ENCODE data around the gene TEKT5. TPM values are rescaled to one million over a fixed set of nuclear protein-coding genes. Genes with fewer than 3 reads are reported as not detected.

TEKT5 gene
- total RNA-seq, 1 experiment from 2014 or later: not detected

- BruUV-seq (replicated peaks): no TSS peak
- H3K4me3 ChIP-seq (ENCODE audit: low read depth in 2 of 2, low read length in 2 of 2): no peak overlapping the region
- intact Hi-C loops (cut with micrococcal nuclease; ENCODE audit: unreplicated experiment): loop anchor here (5.0 to 10.0 kb wide), 2 partner anchors 182 to 425 kb away; no protein-coding TSS in a partner anchor
- DNase-seq (ENCODE audit: low read depth, low spot score) (no peak), ATAC-seq (no peak)
- ChIA-PET CTCF (no interaction called here), POLR2A (no interaction called here)
- no peak overlapping the region for H3K27ac ChIP-seq (ENCODE audit: low read length)
- no peaks in the 10 kb centered on the region for H3K27me3 ChIP-seq (ENCODE audit: control insufficient read depth, insufficient read depth, low read length)
- TF ChIP-seq SIN3A (IDR thresholded peaks at IDR 0.05; ENCODE audit: borderline replicate concordance, insufficient read depth, low read depth, low read length) (no peak), POLR2AphosphoS5 (IDR thresholded peaks at IDR 0.05; ENCODE audit: low read depth, low read length) (no peak), TCF7L2 (IDR thresholded peaks at IDR 0.05; ENCODE audit: low read depth, low read length) (no peak), REST (IDR thresholded peaks at IDR 0.05; ENCODE audit: insufficient read depth in 1 of 2, low read depth in 2 of 2, low read length in 1 of 2) (no peak)
- TF ChIP-seq, protein P1, sequence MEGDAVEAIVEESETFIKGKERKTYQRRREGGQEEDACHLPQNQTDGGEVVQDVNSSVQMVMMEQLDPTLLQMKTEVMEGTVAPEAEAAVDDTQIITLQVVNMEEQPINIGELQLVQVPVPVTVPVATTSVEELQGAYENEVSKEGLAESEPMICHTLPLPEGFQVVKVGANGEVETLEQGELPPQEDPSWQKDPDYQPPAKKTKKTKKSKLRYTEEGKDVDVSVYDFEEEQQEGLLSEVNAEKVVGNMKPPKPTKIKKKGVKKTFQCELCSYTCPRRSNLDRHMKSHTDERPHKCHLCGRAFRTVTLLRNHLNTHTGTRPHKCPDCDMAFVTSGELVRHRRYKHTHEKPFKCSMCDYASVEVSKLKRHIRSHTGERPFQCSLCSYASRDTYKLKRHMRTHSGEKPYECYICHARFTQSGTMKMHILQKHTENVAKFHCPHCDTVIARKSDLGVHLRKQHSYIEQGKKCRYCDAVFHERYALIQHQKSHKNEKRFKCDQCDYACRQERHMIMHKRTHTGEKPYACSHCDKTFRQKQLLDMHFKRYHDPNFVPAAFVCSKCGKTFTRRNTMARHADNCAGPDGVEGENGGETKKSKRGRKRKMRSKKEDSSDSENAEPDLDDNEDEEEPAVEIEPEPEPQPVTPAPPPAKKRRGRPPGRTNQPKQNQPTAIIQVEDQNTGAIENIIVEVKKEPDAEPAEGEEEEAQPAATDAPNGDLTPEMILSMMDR (IDR thresholded peaks at IDR 0.05): no peak
- in situ Hi-C loops (cut with HindIII; ENCODE audit: low pct_unique_long_range_greater_than_20kb, low sequenced_read_pairs): no loop called here
- peaks cover 28% of the 10 kb centered on the region for H3K4me1 ChIP-seq (ENCODE audit: control insufficient read depth, insufficient read depth, low read length)
- H3K9me3 ChIP-seq (ENCODE audit: control insufficient read depth, insufficient read depth, low read depth, low read length): no peaks in the 10 kb centered on the region
- H3K36me3 ChIP-seq (ENCODE audit: control insufficient read depth, insufficient read depth, low read length): no peaks in the 10 kb centered on the region
Observed at GRCh38 chr16:10740000-10740844, 45.5 kb upstream of the TEKT5 start.

GRCh38 chr16:10738231-10739077, 43.7 kb upstream of the TEKT5 start:
- ChIA-PET CTCF (interaction anchor here (0.6 to 2.5 kb wide), 4 partner anchors 163 to 1833 kb away, joined by 3 to 13 read pairs (median 5); no protein-coding TSS in a partner anchor), POLR2A (no interaction called here)
- Histone ChIP-seq H3K27ac (ENCODE audit: low read length) (peak overlapping the region; percentile 75), H3K27me3 (ENCODE audit: control insufficient read depth, insufficient read depth, low read length) (no peaks in the 10 kb centered on the region), H3K36me3 (ENCODE audit: control insufficient read depth, insufficient read depth, low read length) (no peaks in the 10 kb centered on the region), H3K4me1 (ENCODE audit: control insufficient read depth, insufficient read depth, low read length) (peaks cover 24% of the 10 kb centered on the region), H3K4me3 (ENCODE audit: low read depth in 2 of 2, low read length in 2 of 2) (no peak overlapping the region), H3K9me3 (ENCODE audit: control insufficient read depth, insufficient read depth, low read depth, low read length) (no peaks in the 10 kb centered on the region)
- BruUV-seq (replicated peaks): no TSS peak
- TF ChIP-seq TCF7L2 (IDR thresholded peaks at IDR 0.05; ENCODE audit: low read depth, low read length) (no peak), REST (IDR thresholded peaks at IDR 0.05; ENCODE audit: insufficient read depth in 1 of 2, low read depth in 2 of 2, low read length in 1 of 2) (no peak)
- in situ Hi-C loops (cut with HindIII; ENCODE audit: low pct_unique_long_range_greater_than_20kb, low sequenced_read_pairs) (no loop called here), intact Hi-C loops (cut with micrococcal nuclease; ENCODE audit: unreplicated experiment) (loop anchor here (5.0 to 10.0 kb wide), 2 partner anchors 184 to 424 kb away; no protein-coding TSS in a partner anchor)
- DNase-seq (ENCODE audit: low read depth, low spot score) (peak; percentile 74), ATAC-seq (peak; percentile 59)
